ENCODE results near the gene ZNF579.
A peak's percentile ranks its signal among the peaks of the same experiment; 100 is the strongest.

Gene ZNF579

GRCh38 chr19:55623561-55623960, 42.9 kb upstream of the ZNF579 start:
- no peaks in the 10 kb centered on the region for H3K79me2 ChIP-seq (ENCODE audit: insufficient read depth, low read depth)
- H3K9ac ChIP-seq, result no peak overlapping the region
- H3K27ac ChIP-seq, result no peak overlapping the region
- H3K27me3 ChIP-seq (ENCODE audit: insufficient read depth, low read depth), result no peaks in the 10 kb centered on the region; the same call in 1 of the 2 replicates
- H3K4me1 ChIP-seq (ENCODE audit: low read depth, poor library complexity, severe bottlenecking), result peaks cover 15% of the 10 kb centered on the region
- no peak overlapping the region for H2AFZ ChIP-seq (ENCODE audit: low read depth)
- H3K4me3 ChIP-seq (IDR thresholded peaks at IDR 0.05; ENCODE audit: insufficient read depth, low read depth, low read length), result no peak overlapping the region
- TF ChIP-seq CTCF (conservative IDR thresholded peaks at IDR 0.05; ENCODE audit: low read depth, low read length), result no peak
- H3K36me3 ChIP-seq (ENCODE audit: insufficient read depth), result no peaks in the 10 kb centered on the region
- H3K4me2 ChIP-seq, result peak overlapping the region; percentile 28; the same call in 1 of the 2 replicates
- H4K20me1 ChIP-seq (ENCODE audit: insufficient read depth), result no peaks in the 10 kb centered on the region

- Histone ChIP-seq H4K20me1 (ENCODE audit: insufficient read depth) (no peaks in the 10 kb centered on the region), H3K79me2 (ENCODE audit: insufficient read depth, low read depth) (no peaks in the 10 kb centered on the region), H3K4me1 (ENCODE audit: low read depth, poor library complexity, severe bottlenecking) (peaks cover 15% of the 10 kb centered on the region), H3K27ac (no peak overlapping the region), H2AFZ (ENCODE audit: low read depth) (no peak overlapping the region), H3K4me2 (no peak overlapping the region), H3K9ac (no peak overlapping the region), H3K27me3 (ENCODE audit: insufficient read depth, low read depth) (no peaks in the 10 kb centered on the region; the same call in 1 of the 2 replicates), H3K36me3 (ENCODE audit: insufficient read depth) (no peaks in the 10 kb centered on the region), H3K4me3 (IDR thresholded peaks at IDR 0.05; ENCODE audit: insufficient read depth, low read depth, low read length) (no peak overlapping the region)
- TF ChIP-seq CTCF (conservative IDR thresholded peaks at IDR 0.05; ENCODE audit: low read depth, low read length), result no peak
Observed at GRCh38 chr19:55623130-55623529, 42.5 kb upstream of the ZNF579 start.

GRCh38 chr19:55622242-55622969, 41.8 kb upstream of the ZNF579 start:
- Histone ChIP-seq H3K27ac (no peak overlapping the region), H3K4me2 (no peak overlapping the region), H3K27me3 (ENCODE audit: insufficient read depth, low read depth) (no peaks in the 10 kb centered on the region; the same call in 1 of the 2 replicates), H3K79me2 (ENCODE audit: insufficient read depth, low read depth) (no peaks in the 10 kb centered on the region), H3K4me3 (IDR thresholded peaks at IDR 0.05; ENCODE audit: insufficient read depth, low read depth, low read length) (no peak overlapping the region), H2AFZ (ENCODE audit: low read depth) (no peak overlapping the region), H4K20me1 (ENCODE audit: insufficient read depth) (no peaks in the 10 kb centered on the region), H3K4me1 (ENCODE audit: low read depth, poor library complexity, severe bottlenecking) (peaks cover 15% of the 10 kb centered on the region), H3K9ac (no peak overlapping the region), H3K36me3 (ENCODE audit: insufficient read depth) (no peaks in the 10 kb centered on the region)
- no peak for TF ChIP-seq CTCF (conservative IDR thresholded peaks at IDR 0.05; ENCODE audit: low read depth, low read length)

- TF ChIP-seq CTCF (conservative IDR thresholded peaks at IDR 0.05; ENCODE audit: low read depth, low read length), result no peak
- H3K27me3 ChIP-seq (ENCODE audit: insufficient read depth, low read depth), result no peaks in the 10 kb centered on the region
- no peak overlapping the region for H3K4me3 ChIP-seq (IDR thresholded peaks at IDR 0.05; ENCODE audit: insufficient read depth, low read depth, low read length)
- no peak overlapping the region for H3K4me2 ChIP-seq
- H3K9ac ChIP-seq, result no peak overlapping the region
- no peak overlapping the region for H2AFZ ChIP-seq (ENCODE audit: low read depth)
- no peak overlapping the region for H3K27ac ChIP-seq
- H3K4me1 ChIP-seq (ENCODE audit: low read depth, poor library complexity, severe bottlenecking), result peaks cover 15% of the 10 kb centered on the region
- H3K79me2 ChIP-seq (ENCODE audit: insufficient read depth, low read depth), result no peaks in the 10 kb centered on the region
- no peaks in the 10 kb centered on the region for H4K20me1 ChIP-seq (ENCODE audit: insufficient read depth)
- no peaks in the 10 kb centered on the region for H3K36me3 ChIP-seq (ENCODE audit: insufficient read depth)
Observed at GRCh38 chr19:55621673-55622231, 41.1 kb upstream of the ZNF579 start.
